HCT116 (cell line): Measurements from ENCODE around the gene PPP3R1.

Experiments
- CEBPB ChIP-seq: IDR thresholded peaks from 2 replicates; pipeline ENCODE4 v1.6.1; 2012; ENCODE audit warnings: low read depth
- JUND ChIP-seq: IDR thresholded peaks from 2 replicates; pipeline ENCODE4 v1.6.1; 2012
- MAX ChIP-seq: IDR thresholded peaks from 2 replicates; pipeline ENCODE4 v1.6.1; 2012
- POLR2AphosphoS5 ChIP-seq: IDR thresholded peaks from 2 replicates; pipeline ENCODE4 v1.6.1; 2011; ENCODE audit warnings: mild to moderate bottlenecking, low read depth, low read length, moderate library complexity
- RAD21 ChIP-seq: IDR thresholded peaks from 2 replicates; pipeline ENCODE4 v1.6.1; 2012; ENCODE audit warnings: low read depth, mild to moderate bottlenecking
- ZFX ChIP-seq: fragments of 450-650 bp; IDR thresholded peaks from 2 replicates; pipeline ENCODE4 v1.6.1; 2017
- TF ChIP-seq, protein P1 (sequence below), 3 experiments: fragments of 200-600 bp in 1 of 3; sonication (generic) in 1 of 3; IDR thresholded peaks in 2 of 3; conservative IDR thresholded peaks in 1 of 3; 2 replicates each; pipeline ENCODE4 v1.5.1; 2012 to 2017; ENCODE audit warnings: low read depth in 2 of 3, low read length in 2 of 3, antibody characterized with exemption in 1 of 3, borderline replicate concordance in 1 of 3, control low read depth in 1 of 3, mild to moderate bottlenecking in 1 of 3, mixed read lengths in 1 of 3, mixed run types in 1 of 3, moderate library complexity in 1 of 3; ENCODE audit not compliant: insufficient read depth in 1 of 3

GRCh38 chr2:68193144-68193543 is 59.2 kb downstream of the PPP3R1 start:
- TF ChIP-seq, protein P1, sequence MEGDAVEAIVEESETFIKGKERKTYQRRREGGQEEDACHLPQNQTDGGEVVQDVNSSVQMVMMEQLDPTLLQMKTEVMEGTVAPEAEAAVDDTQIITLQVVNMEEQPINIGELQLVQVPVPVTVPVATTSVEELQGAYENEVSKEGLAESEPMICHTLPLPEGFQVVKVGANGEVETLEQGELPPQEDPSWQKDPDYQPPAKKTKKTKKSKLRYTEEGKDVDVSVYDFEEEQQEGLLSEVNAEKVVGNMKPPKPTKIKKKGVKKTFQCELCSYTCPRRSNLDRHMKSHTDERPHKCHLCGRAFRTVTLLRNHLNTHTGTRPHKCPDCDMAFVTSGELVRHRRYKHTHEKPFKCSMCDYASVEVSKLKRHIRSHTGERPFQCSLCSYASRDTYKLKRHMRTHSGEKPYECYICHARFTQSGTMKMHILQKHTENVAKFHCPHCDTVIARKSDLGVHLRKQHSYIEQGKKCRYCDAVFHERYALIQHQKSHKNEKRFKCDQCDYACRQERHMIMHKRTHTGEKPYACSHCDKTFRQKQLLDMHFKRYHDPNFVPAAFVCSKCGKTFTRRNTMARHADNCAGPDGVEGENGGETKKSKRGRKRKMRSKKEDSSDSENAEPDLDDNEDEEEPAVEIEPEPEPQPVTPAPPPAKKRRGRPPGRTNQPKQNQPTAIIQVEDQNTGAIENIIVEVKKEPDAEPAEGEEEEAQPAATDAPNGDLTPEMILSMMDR (IDR thresholded peaks at IDR 0.05 in 2 of 3, conservative IDR thresholded peaks at IDR 0.05 in 1 of 3; ENCODE audit: borderline replicate concordance in 1 of 3, insufficient read depth in 1 of 3, low read depth in 2 of 3, low read length in 2 of 3), result no peak
- TF ChIP-seq MAX (no peak), JUND (no peak), RAD21 (no peak), POLR2AphosphoS5 (no peak), CEBPB (no peak), ZFX (no peak)
